ENCODE results near the gene MRGPRG. TPM values are rescaled to one million over a fixed set of nuclear protein-coding genes. Genes with fewer than 3 reads are reported as not detected.

The MRGPRG gene
- total RNA-seq, 4 donors from 2014 or later: not detected

DNA sequence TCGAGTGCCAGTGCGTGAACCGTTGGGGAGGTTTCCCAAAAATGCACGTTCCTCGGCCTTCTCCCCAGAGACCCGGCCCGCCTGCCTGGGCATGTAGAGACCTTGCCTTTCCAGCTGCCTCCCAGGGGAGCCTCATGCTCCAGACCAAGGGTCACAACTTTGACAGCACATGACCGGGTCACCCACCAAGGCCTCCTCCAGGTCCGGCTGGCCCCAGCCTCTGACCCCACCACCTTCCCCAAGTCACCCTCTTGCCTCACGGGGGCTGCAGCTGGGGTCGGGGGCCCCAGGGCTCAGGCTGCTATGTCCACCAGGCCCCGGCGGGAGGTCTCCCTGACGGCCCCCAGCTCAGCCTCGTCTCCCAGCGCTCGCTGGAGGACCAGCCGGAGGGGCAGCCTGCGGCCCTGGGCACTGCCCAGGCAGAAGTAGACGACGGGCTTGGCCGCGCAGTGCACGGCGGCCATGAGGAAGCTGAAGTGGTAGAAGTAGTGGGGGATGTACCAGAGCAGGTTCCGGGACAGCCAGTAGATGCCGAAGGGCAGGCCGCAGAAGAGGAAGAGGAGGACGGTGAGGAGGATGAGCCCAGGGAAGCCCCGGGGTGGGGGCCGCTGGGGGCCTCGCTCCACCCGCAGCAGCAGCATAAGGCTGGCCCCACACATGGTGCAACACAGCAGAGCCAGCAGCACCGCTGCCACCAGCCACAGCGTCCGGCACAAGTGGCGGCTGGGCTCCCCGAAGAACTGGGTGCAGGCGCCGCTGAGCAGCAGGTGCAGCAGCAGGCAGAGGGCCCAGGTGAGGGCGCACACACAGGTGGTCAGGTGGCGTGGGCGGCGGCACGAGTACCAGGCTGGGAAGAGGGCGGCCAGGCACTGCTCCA lies 9.2 kb upstream of the MRGPRG start:
- H3K27ac ChIP-seq: no peak overlapping the region
- no peaks in the 10 kb centered on the region for H3K36me3 ChIP-seq
- H3K4me1 ChIP-seq: no peaks in the 10 kb centered on the region
- intact Hi-C loops (cut with DNase I): no loop called here
- H3K27me3 ChIP-seq: peaks cover 0 to 80% (median 0%) of the 10 kb centered on the region in 4 donors
- no peak for DNase-seq
- 81 to 88% methylated on average over 18 to 19 of the region's 46 CpGs for WGBS, 2 donors
- no peak overlapping the region for H3K4me3 ChIP-seq
- TF ChIP-seq POLR2A (IDR thresholded peaks at IDR 0.05) (no peak), CTCF (IDR thresholded peaks at IDR 0.05) (no peak)
- no peaks in the 10 kb centered on the region for H3K9me3 ChIP-seq

GRCh38 chr11:3226846-3227567 lies 8.4 kb upstream of the MRGPRG start:
- intact Hi-C loops (cut with DNase I): no loop called here
- H3K27ac ChIP-seq: no peak overlapping the region
- TF ChIP-seq CTCF (IDR thresholded peaks at IDR 0.05): no peak
- no peak for TF ChIP-seq POLR2A (IDR thresholded peaks at IDR 0.05)
- no peaks in the 10 kb centered on the region for H3K36me3 ChIP-seq
- no peak overlapping the region for H3K4me3 ChIP-seq
- peaks cover 0 to 80% (median 0%) of the 10 kb centered on the region in 4 donors for H3K27me3 ChIP-seq
- WGBS, 2 donors: 58 to 83% methylated on average over 2 to 5 of the region's 18 CpGs
- no peaks in the 10 kb centered on the region for H3K4me1 ChIP-seq
- no peaks in the 10 kb centered on the region for H3K9me3 ChIP-seq
- no peak for DNase-seq

- TF ChIP-seq POLR2A (IDR thresholded peaks at IDR 0.05) (no peak), CTCF (IDR thresholded peaks at IDR 0.05) (no peak)
- intact Hi-C loops (cut with DNase I): no loop called here
- Histone ChIP-seq H3K4me1 (peaks cover 0 to 1% (median 0%) of the 10 kb centered on the region in 3 donors), H3K27ac (no peak overlapping the region), H3K4me3 (no peak overlapping the region), H3K36me3 (no peaks in the 10 kb centered on the region), H3K27me3 (peaks cover 0 to 80% (median 0%) of the 10 kb centered on the region in 4 donors), H3K9me3 (no peaks in the 10 kb centered on the region)
- 79 to 85% methylated on average over 9 to 16 of the region's 21 CpGs for WGBS, 2 donors
- no peak for DNase-seq
Observed at GRCh38 chr11:3225826-3226750, 7.5 kb upstream of the MRGPRG start.

GRCh38 chr11:3225159-3225758 lies 6.6 kb upstream of the MRGPRG start:
- no peak for TF ChIP-seq CTCF (IDR thresholded peaks at IDR 0.05)
- TF ChIP-seq POLR2A (IDR thresholded peaks at IDR 0.05): no peak
- Histone ChIP-seq H3K4me1 (peaks cover 0 to 7% (median 0%) of the 10 kb centered on the region in 3 donors), H3K36me3 (no peaks in the 10 kb centered on the region), H3K4me3 (no peak overlapping the region), H3K27ac (no peak overlapping the region), H3K27me3 (peaks cover 0 to 80% (median 0%) of the 10 kb centered on the region in 4 donors), H3K9me3 (no peaks in the 10 kb centered on the region)
- 81 to 97% methylated on average over 4 to 10 of the region's 17 CpGs for WGBS, 2 donors
- intact Hi-C loops (cut with DNase I): no loop called here
- DNase-seq: no peak
